HG03432 (cell line): ENCODE results near the gene FIS1.
"Not testable (repeated sequence)": the region's sequence is repeated elsewhere in the genome, so short reads cannot be mapped to it uniquely, and the experiment has no call there.

Experiments used
- ATAC-seq: cut with Tn5 transposase; IDR thresholded peaks from one replicate; pipeline ENCODE4 v1.9.1; 2021; ENCODE audit warnings: mild to moderate bottlenecking, moderate library complexity; ENCODE audit not compliant: unreplicated experiment

FIS1 gene

GRCh38 chr7:101244375-101245146 lies at the start of gene FIS1:
FIS1 (minus strand) TSS chr7:101245081; CDS start chr7:101245004, 77 bp downstream.
- ATAC-seq = peak; percentile 94

- ATAC-seq = no peak
Measured at GRCh38 chr7:101294039-101294831, 49.4 kb upstream of the FIS1 start.

GRCh38 chr7:101293069-101294021 lies 48.5 kb upstream of the FIS1 start:
- not testable (repeated sequence) for ATAC-seq

GRCh38 chr7:101292566-101292965 lies 47.7 kb upstream of the FIS1 start:
- ATAC-seq = not testable (repeated sequence)

GRCh38 chr7:101290186-101291037 lies 45.5 kb upstream of the FIS1 start:
- peak; percentile 33 for ATAC-seq

GRCh38 chr7:101289687-101290086 lies 44.8 kb upstream of the FIS1 start:
- ATAC-seq = peak; percentile 88

GRCh38 chr7:101288439-101288838 lies 43.6 kb upstream of the FIS1 start:
- ATAC-seq = no peak

- no peak for ATAC-seq
Measured at GRCh38 chr7:101287032-101287431, 42.2 kb upstream of the FIS1 start.

GRCh38 chr7:101285880-101286279 lies 41.0 kb upstream of the FIS1 start:
- not testable (repeated sequence) for ATAC-seq

- ATAC-seq = no peak
Measured at GRCh38 chr7:101285171-101285570, 40.3 kb upstream of the FIS1 start.

- not testable (repeated sequence) for ATAC-seq
Measured at GRCh38 chr7:101280912-101281311, 36.0 kb upstream of the FIS1 start.

GRCh38 chr7:101278461-101279292 lies 33.8 kb upstream of the FIS1 start:
- no peak for ATAC-seq

- ATAC-seq = no peak
Measured at GRCh38 chr7:101277155-101277554, 32.3 kb upstream of the FIS1 start.

- ATAC-seq = no peak
Measured at GRCh38 chr7:101273206-101273605, 28.3 kb upstream of the FIS1 start.

- ATAC-seq = no peak
Measured at GRCh38 chr7:101271021-101271420, 26.1 kb upstream of the FIS1 start.

GRCh38 chr7:101269664-101270063 lies 24.8 kb upstream of the FIS1 start:
- no peak for ATAC-seq

- no peak for ATAC-seq
Measured at GRCh38 chr7:101265622-101266516, 21.0 kb upstream of the FIS1 start.

- not testable (repeated sequence) for ATAC-seq
Measured at GRCh38 chr7:101264102-101264706, 19.3 kb upstream of the FIS1 start.
